Calu3 (cell line): ENCODE measurements around the gene DNM1. TPM values are rescaled to one million over a fixed set of nuclear protein-coding genes. Genes with fewer than 3 reads are reported as not detected.

ENCODE experiments used
- BruUV-seq: library from RNA; stranded (reverse); fragments of 400-500 nt; replicated peaks from 2 replicates; lab custom pipeline; 2021; lab: Mats Ljungman, UMichigan
- CTCF ChIA-PET: fragments of 300-600 bp; sonication (Branson Sonifier 250); formaldehyde crosslinking; loops from one replicate; lab custom pipeline; 2022; ENCODE audit warnings: antibody characterized with exemption; lab: Charles Lee
- DNase-seq: peaks from one replicate; pipeline ENCODE4 v3.0.0; 2022
- H3K27ac Mint-ChIP-seq: one replicate; pipeline ENCODE4 v1.8.0; 2022; ENCODE audit warnings: mixed read lengths; ENCODE audit not compliant: unreplicated experiment
- H3K27me3 Mint-ChIP-seq: one replicate; pipeline ENCODE4 v1.8.0; 2022; ENCODE audit warnings: mixed read lengths; ENCODE audit not compliant: unreplicated experiment
- H3K36me3 Mint-ChIP-seq: one replicate; pipeline ENCODE4 v1.8.0; 2022; ENCODE audit warnings: mild to moderate bottlenecking, moderate library complexity, mixed read lengths; ENCODE audit not compliant: insufficient read depth, unreplicated experiment
- H3K4me1 Mint-ChIP-seq: one replicate; pipeline ENCODE4 v1.8.0; 2022; ENCODE audit warnings: mild to moderate bottlenecking, low read depth, mixed read lengths; ENCODE audit not compliant: unreplicated experiment
- H3K4me3 Mint-ChIP-seq: one replicate; pipeline ENCODE4 v1.8.0; 2022; ENCODE audit warnings: mild to moderate bottlenecking, low read depth, moderate library complexity, mixed read lengths; ENCODE audit not compliant: unreplicated experiment
- H3K9me3 Mint-ChIP-seq: one replicate; pipeline ENCODE4 v1.8.0; 2022; ENCODE audit warnings: low read depth, mixed read lengths; ENCODE audit not compliant: unreplicated experiment
- CTCF ChIP-seq: fragments of 200-600 bp; IDR thresholded peaks from one replicate; pipeline ENCODE4 v1.8.0; 2022; ENCODE audit warnings: antibody characterized with exemption; ENCODE audit not compliant: unreplicated experiment
- intact Hi-C: fragments of 100-400 bp; cut with micrococcal nuclease; formaldehyde crosslinking; loops from one replicate; pipeline ENCODE4 v1.10.0; 2022; ENCODE audit not compliant: unreplicated experiment
- total RNA-seq: library from RNA; stranded (reverse); gene quantifications from 2 replicates; pipeline ENCODE4 v1.2.3, GENCODE V29; 2022

Gene DNM1
- total RNA-seq, 1 experiment from 2014 or later = 40.0 TPM

- Mint-ChIP-seq H3K27me3 (no peaks in the 10 kb centered on the region), H3K4me1 (peaks cover 14% of the 10 kb centered on the region), H3K36me3 (peaks cover 27% of the 10 kb centered on the region), H3K9me3 (no peaks in the 10 kb centered on the region), H3K27ac (no peak overlapping the region), H3K4me3 (no peak overlapping the region)
- no TSS peak for BruUV-seq
- TF ChIP-seq CTCF = no peak
- no peak for DNase-seq
- CTCF ChIA-PET = no interaction called here
- intact Hi-C loops = no loop called here
These were observed 1.7 kb downstream of the DNM1 start for GRCh38 chr9:128204858-128205257.

GRCh38 chr9:128205296-128205944, 2.2 kb downstream of the DNM1 start:
- CTCF ChIA-PET = no interaction called here

GRCh38 chr9:128206484-128206883, 3.3 kb downstream of the DNM1 start:
- H3K9me3 Mint-ChIP-seq = no peaks in the 10 kb centered on the region
- H3K4me1 Mint-ChIP-seq = peaks cover 25% of the 10 kb centered on the region
- no TSS peak for BruUV-seq
- DNase-seq = no peak
- H3K4me3 Mint-ChIP-seq = no peak overlapping the region
- CTCF ChIA-PET = interaction anchor here (1.0 kb wide), 1 partner anchor 213 kb away, joined by 4 read pairs; no protein-coding TSS in a partner anchor
- no peak overlapping the region for H3K27ac Mint-ChIP-seq
- intact Hi-C loops = no loop called here
- no peaks in the 10 kb centered on the region for H3K27me3 Mint-ChIP-seq
- TF ChIP-seq CTCF = no peak
- H3K36me3 Mint-ChIP-seq = peaks cover 28% of the 10 kb centered on the region

More at GRCh38 chr9:128205296-128205944, 2.2 kb downstream of the DNM1 start:
- Mint-ChIP-seq H3K36me3 (peaks cover 27% of the 10 kb centered on the region), H3K9me3 (no peaks in the 10 kb centered on the region), H3K4me3 (no peak overlapping the region), H3K27me3 (no peaks in the 10 kb centered on the region), H3K27ac (no peak overlapping the region), H3K4me1 (peaks cover 15% of the 10 kb centered on the region)
- DNase-seq = no peak
- no peak for TF ChIP-seq CTCF
- intact Hi-C loops = no loop called here
- no TSS peak for BruUV-seq

GRCh38 chr9:128206916-128207910, 4.0 kb downstream of the DNM1 start:
- Mint-ChIP-seq H3K36me3 (peaks cover 35% of the 10 kb centered on the region), H3K4me1 (peaks cover 33% of the 10 kb centered on the region), H3K27ac (no peak overlapping the region), H3K9me3 (no peaks in the 10 kb centered on the region), H3K27me3 (no peaks in the 10 kb centered on the region), H3K4me3 (no peak overlapping the region)
- intact Hi-C loops = no loop called here
- CTCF ChIA-PET = interaction anchor here (0.9 to 1.0 kb wide), 2 partner anchors 62 to 213 kb away, joined by 3 to 4 read pairs; no protein-coding TSS in a partner anchor
- no peak for TF ChIP-seq CTCF
- DNase-seq = no peak
- no TSS peak for BruUV-seq
